WTC11 (cell line): ENCODE results near the gene SUPT4H1. TPM values are rescaled to one million over a fixed set of nuclear protein-coding genes. Genes with fewer than 3 reads are reported as not detected.

ENCODE experiments used
- ATAC-seq: fragments of 200-7000 bp; cut with Tn5 transposase; 2 replicates; pipeline ENCODE4 v1.10.0; 2021; ENCODE audit warnings: mild to moderate bottlenecking, moderate library complexity
- CTCF ChIA-PET: fragments of 300-600 bp; sonication (Branson Sonifier 250); formaldehyde crosslinking; loops from one replicate; lab custom pipeline; 2021; ENCODE audit warnings: antibody characterized with exemption; lab: Charles Lee
- POLR2A ChIA-PET: fragments of 350-600 bp; sonication (Branson Sonifier 250); formaldehyde crosslinking; loops from one replicate; lab custom pipeline; 2021; ENCODE audit warnings: antibody characterized with exemption; lab: Charles Lee
- DNase-seq: peaks from one replicate; pipeline ENCODE4 v3.0.0; 2021; ENCODE audit warnings: low spot score
- H3K27ac Mint-ChIP-seq: 2 replicates; pipeline ENCODE4 v1.8.0; 2021; ENCODE audit warnings: mixed read lengths
- H3K27me3 Mint-ChIP-seq: 2 replicates; pipeline ENCODE4 v1.8.0; 2021; ENCODE audit warnings: low read depth, mild to moderate bottlenecking, moderate library complexity, mixed read lengths
- H3K36me3 Mint-ChIP-seq: 2 replicates; pipeline ENCODE4 v1.8.0; 2021; ENCODE audit warnings: mixed read lengths
- H3K4me1 Mint-ChIP-seq: 2 replicates; pipeline ENCODE4 v1.8.0; 2022; ENCODE audit warnings: mixed read lengths
- H3K4me3 Mint-ChIP-seq: 2 replicates; pipeline ENCODE4 v1.8.0; 2021; ENCODE audit warnings: mild to moderate bottlenecking, moderate library complexity, mixed read lengths
- H3K9me3 Mint-ChIP-seq: 2 replicates; pipeline ENCODE4 v1.8.0; 2021; ENCODE audit warnings: mixed read lengths
- AFF4 ChIP-seq: sonication (generic); formaldehyde crosslinking; IDR thresholded peaks from 2 replicates; pipeline ENCODE4 v1.8.1; 2023; ENCODE audit warnings: mild to moderate bottlenecking, missing genetic modification reagents, borderline replicate concordance
- E2F1 ChIP-seq: sonication (generic); formaldehyde crosslinking; IDR thresholded peaks from 2 replicates; pipeline ENCODE4 v1.8.0; 2022; ENCODE audit warnings: mild to moderate bottlenecking, missing genetic modification reagents
- FOXJ3 ChIP-seq: sonication (generic); formaldehyde crosslinking; IDR thresholded peaks from 2 replicates; pipeline ENCODE4 v1.9.0; 2021; ENCODE audit warnings: missing genetic modification reagents, mild to moderate bottlenecking, borderline replicate concordance
- FOXP1 ChIP-seq: sonication (generic); formaldehyde crosslinking; IDR thresholded peaks from 2 replicates; pipeline ENCODE4 v1.8.0; 2022; ENCODE audit warnings: missing genetic modification reagents, mild to moderate bottlenecking, moderate library complexity, borderline replicate concordance
- GTF2I ChIP-seq: fragments of 250-450 bp; sonication (Bioruptor Pico); conservative IDR thresholded peaks from 2 replicates; pipeline ENCODE4 v1.4.0; 2021; ENCODE audit warnings: mild to moderate bottlenecking
- HMGA2 ChIP-seq: fragments of 250-450 bp; sonication (Bioruptor Pico); IDR thresholded peaks from 2 replicates; pipeline ENCODE4 v1.4.0; 2021; ENCODE audit warnings: mild to moderate bottlenecking, moderate library complexity
- MYBL2 ChIP-seq: sonication (generic); formaldehyde crosslinking; IDR thresholded peaks from 2 replicates; pipeline ENCODE4 v1.8.1; 2023; ENCODE audit warnings: mild to moderate bottlenecking, moderate library complexity, missing genetic modification reagents
- SP1 ChIP-seq: sonication (generic); formaldehyde crosslinking; conservative IDR thresholded peaks from 2 replicates; pipeline ENCODE4 v1.8.1; 2022; ENCODE audit warnings: missing genetic modification reagents
- TEAD4 ChIP-seq: sonication (generic); formaldehyde crosslinking; IDR thresholded peaks from 2 replicates; pipeline ENCODE4 v1.8.0; 2022; ENCODE audit warnings: mild to moderate bottlenecking, missing genetic modification reagents
- ZNF232 ChIP-seq: sonication (generic); formaldehyde crosslinking; IDR thresholded peaks from 2 replicates; pipeline ENCODE4 v1.8.0; 2022; ENCODE audit warnings: mild to moderate bottlenecking, missing genetic modification reagents
- ZNF263 ChIP-seq: sonication (generic); formaldehyde crosslinking; IDR thresholded peaks from 2 replicates; pipeline ENCODE4 v1.8.1; 2022; ENCODE audit warnings: low read depth, mild to moderate bottlenecking, moderate library complexity, missing genetic modification reagents
- ZNF317 ChIP-seq: sonication (generic); formaldehyde crosslinking; IDR thresholded peaks from 2 replicates; pipeline ENCODE4 v1.8.1; 2023; ENCODE audit warnings: low read depth, mild to moderate bottlenecking, moderate library complexity, missing genetic modification reagents, borderline replicate concordance
- total RNA-seq: library from RNA; stranded (reverse); gene quantifications from 3 replicates; pipeline ENCODE4 v1.2.3, GENCODE V29; 2021
- TF ChIP-seq, protein P1 (sequence below): sonication (generic); formaldehyde crosslinking; IDR thresholded peaks from 2 replicates; pipeline ENCODE4 v1.8.1; 2023; ENCODE audit warnings: mild to moderate bottlenecking, missing genetic modification reagents, moderate library complexity
- TF ChIP-seq, protein P2 (sequence below): sonication (generic); formaldehyde crosslinking; IDR thresholded peaks from 2 replicates; pipeline ENCODE4 v1.8.0; 2022; ENCODE audit warnings: mild to moderate bottlenecking, missing genetic modification reagents
- TF ChIP-seq, protein P3 (sequence below): sonication (generic); formaldehyde crosslinking; IDR thresholded peaks from 2 replicates; pipeline ENCODE4 v1.8.1; 2022; ENCODE audit warnings: mild to moderate bottlenecking, missing genetic modification reagents, moderate library complexity, borderline replicate concordance
- TF ChIP-seq, protein P4 (sequence below): fragments of 250-450 bp; sonication (Bioruptor Pico); IDR thresholded peaks from 2 replicates; pipeline ENCODE4 v2.1.2; 2022; ENCODE audit warnings: mild to moderate bottlenecking, moderate library complexity
- TF ChIP-seq, protein P5 (sequence below): sonication (generic); formaldehyde crosslinking; IDR thresholded peaks from 2 replicates; pipeline ENCODE4 v1.8.1; 2023; ENCODE audit warnings: mild to moderate bottlenecking, missing genetic modification reagents

SUPT4H1 gene
- total RNA-seq, 1 experiment from 2014 or later = 85.5 TPM

GRCh38 chr17:58379511-58379824, 27.5 kb upstream of the SUPT4H1 start:
- no peaks in the 10 kb centered on the region for H3K27me3 Mint-ChIP-seq
- ChIA-PET CTCF (interaction anchor here (1.4 kb wide), 1 partner anchor 38 kb away, joined by 5 read pairs; the partner anchor contains the start of gene RNF43), POLR2A (interaction anchor here (1.2 kb wide), 1 partner anchor 8 kb away, joined by 3 read pairs; no protein-coding TSS in a partner anchor)
- peaks cover 47% of the 10 kb centered on the region for H3K4me1 Mint-ChIP-seq
- H3K4me3 Mint-ChIP-seq = no peak overlapping the region
- H3K27ac Mint-ChIP-seq = no peak overlapping the region
- ATAC-seq (no peak), DNase-seq (no peak)
- H3K9me3 Mint-ChIP-seq = no peaks in the 10 kb centered on the region
- no peak for TF ChIP-seq FOXJ3 (CRISPR knock-in tag)
- no peak for TF ChIP-seq SP1 (CRISPR knock-in tag)
- TF ChIP-seq E2F1 (CRISPR knock-in tag) = no peak
- TF ChIP-seq ZNF263 (CRISPR knock-in tag) = no peak
- TF ChIP-seq, protein P1, sequence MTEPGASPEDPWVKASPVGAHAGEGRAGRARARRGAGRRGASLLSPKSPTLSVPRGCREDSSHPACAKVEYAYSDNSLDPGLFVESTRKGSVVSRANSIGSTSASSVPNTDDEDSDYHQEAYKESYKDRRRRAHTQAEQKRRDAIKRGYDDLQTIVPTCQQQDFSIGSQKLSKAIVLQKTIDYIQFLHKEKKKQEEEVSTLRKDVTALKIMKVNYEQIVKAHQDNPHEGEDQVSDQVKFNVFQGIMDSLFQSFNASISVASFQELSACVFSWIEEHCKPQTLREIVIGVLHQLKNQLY = no peak
- TF ChIP-seq GTF2I (CRISPR knock-in tag) = no peak
- TF ChIP-seq, all 79 proteins: peak for 0
- H3K36me3 Mint-ChIP-seq = no peaks in the 10 kb centered on the region

DNA sequence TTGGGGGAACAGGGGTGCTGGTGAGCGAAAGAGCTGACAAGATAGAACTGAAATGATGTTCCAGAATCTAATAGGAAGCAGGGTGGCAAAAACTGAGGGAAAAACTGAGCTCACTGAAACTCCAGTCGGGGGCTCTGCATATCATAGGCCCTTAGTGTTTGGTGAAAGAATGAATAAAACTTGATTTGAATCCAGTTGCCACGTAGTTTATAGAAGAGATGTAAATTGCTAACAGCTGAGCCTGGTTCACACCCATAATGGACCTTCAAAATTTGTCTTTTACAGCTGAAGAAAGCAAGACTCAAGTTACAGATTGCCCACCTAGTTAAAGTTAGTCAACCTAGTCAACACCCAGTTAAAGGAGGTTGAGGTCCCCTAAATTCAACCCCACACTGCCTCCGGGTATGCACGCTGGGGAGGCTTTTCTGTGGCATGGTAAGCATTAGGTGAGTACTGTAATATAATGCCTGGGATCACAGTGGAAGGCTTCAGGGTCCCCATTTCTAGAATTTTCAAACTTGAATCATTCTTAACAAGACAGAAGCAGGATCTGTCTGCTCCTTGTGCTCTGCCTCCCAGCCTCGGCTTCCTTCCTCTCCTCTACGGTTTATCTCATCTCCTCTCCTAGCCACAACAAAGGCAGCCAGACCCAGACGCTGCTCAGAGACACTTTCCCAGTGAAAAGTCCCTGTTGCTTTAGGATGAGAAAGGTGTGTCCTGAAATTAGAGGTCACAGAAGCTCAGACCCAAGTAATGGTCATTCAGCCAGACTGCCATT, 26.9 kb upstream of the SUPT4H1 start:
- H3K9me3 Mint-ChIP-seq = no peaks in the 10 kb centered on the region
- H3K4me1 Mint-ChIP-seq = peaks cover 43% of the 10 kb centered on the region
- DNase-seq = no peak
- H3K36me3 Mint-ChIP-seq = no peaks in the 10 kb centered on the region
- H3K27ac Mint-ChIP-seq = no peak overlapping the region
- ChIA-PET POLR2A (interaction anchor here (1.2 kb wide), 1 partner anchor 8 kb away, joined by 3 read pairs; no protein-coding TSS in a partner anchor), CTCF (interaction anchor here (0.8 to 1.4 kb wide), 3 partner anchors 16 to 71 kb away, joined by 3 to 5 read pairs (median 3); partner anchors contain the start of gene RNF43)
- H3K4me3 Mint-ChIP-seq = no peak overlapping the region
- no peaks in the 10 kb centered on the region for H3K27me3 Mint-ChIP-seq
- ATAC-seq = no peak
- TF ChIP-seq, protein P2, sequence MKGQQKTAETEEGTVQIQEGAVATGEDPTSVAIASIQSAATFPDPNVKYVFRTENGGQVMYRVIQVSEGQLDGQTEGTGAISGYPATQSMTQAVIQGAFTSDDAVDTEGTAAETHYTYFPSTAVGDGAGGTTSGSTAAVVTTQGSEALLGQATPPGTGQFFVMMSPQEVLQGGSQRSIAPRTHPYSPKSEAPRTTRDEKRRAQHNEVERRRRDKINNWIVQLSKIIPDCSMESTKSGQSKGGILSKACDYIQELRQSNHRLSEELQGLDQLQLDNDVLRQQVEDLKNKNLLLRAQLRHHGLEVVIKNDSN (CRISPR knock-in tag) = no peak
- TF ChIP-seq, protein P3, sequence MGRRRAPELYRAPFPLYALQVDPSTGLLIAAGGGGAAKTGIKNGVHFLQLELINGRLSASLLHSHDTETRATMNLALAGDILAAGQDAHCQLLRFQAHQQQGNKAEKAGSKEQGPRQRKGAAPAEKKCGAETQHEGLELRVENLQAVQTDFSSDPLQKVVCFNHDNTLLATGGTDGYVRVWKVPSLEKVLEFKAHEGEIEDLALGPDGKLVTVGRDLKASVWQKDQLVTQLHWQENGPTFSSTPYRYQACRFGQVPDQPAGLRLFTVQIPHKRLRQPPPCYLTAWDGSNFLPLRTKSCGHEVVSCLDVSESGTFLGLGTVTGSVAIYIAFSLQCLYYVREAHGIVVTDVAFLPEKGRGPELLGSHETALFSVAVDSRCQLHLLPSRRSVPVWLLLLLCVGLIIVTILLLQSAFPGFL = no peak
- TF ChIP-seq AFF4 (CRISPR knock-in tag) (no peak), ZNF232 (CRISPR knock-in tag) (no peak), FOXP1 (CRISPR knock-in tag) (no peak), TEAD4 (CRISPR knock-in tag) (no peak), HMGA2 (CRISPR knock-in tag) (no peak), ZNF317 (CRISPR knock-in tag) (no peak), MYBL2 (CRISPR knock-in tag) (no peak)
- TF ChIP-seq, protein P4, sequence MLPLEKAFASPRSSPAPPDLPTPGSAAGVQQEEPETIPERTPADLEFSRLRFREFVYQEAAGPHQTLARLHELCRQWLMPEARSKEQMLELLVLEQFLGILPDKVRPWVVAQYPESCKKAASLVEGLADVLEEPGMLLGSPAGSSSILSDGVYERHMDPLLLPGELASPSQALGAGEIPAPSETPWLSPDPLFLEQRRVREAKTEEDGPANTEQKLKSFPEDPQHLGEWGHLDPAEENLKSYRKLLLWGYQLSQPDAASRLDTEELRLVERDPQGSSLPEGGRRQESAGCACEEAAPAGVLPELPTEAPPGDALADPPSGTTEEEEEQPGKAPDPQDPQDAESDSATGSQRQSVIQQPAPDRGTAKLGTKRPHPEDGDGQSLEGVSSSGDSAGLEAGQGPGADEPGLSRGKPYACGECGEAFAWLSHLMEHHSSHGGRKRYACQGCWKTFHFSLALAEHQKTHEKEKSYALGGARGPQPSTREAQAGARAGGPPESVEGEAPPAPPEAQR (CRISPR knock-in tag) = no peak
- TF ChIP-seq, protein P5, sequence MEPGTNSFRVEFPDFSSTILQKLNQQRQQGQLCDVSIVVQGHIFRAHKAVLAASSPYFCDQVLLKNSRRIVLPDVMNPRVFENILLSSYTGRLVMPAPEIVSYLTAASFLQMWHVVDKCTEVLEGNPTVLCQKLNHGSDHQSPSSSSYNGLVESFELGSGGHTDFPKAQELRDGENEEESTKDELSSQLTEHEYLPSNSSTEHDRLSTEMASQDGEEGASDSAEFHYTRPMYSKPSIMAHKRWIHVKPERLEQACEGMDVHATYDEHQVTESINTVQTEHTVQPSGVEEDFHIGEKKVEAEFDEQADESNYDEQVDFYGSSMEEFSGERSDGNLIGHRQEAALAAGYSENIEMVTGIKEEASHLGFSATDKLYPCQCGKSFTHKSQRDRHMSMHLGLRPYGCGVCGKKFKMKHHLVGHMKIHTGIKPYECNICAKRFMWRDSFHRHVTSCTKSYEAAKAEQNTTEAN (CRISPR knock-in tag) = no peak
